K562 (cell line): ENCODE results near the gene ERICH2. TPM values are rescaled to one million over a fixed set of nuclear protein-coding genes. Genes with fewer than 3 reads are reported as not detected.

Source experiments
- ADNP ChIP-seq: fragments of 200-800 bp; sonication (Bioruptor generic); IDR thresholded peaks from 2 replicates; pipeline ENCODE4 v1.6.1; 2016; ENCODE audit warnings: missing genetic modification characterization, missing compliant biosample characterization
- CTBP1 ChIP-seq: fragments of 450-650 bp; IDR thresholded peaks from 2 replicates; pipeline ENCODE4 v1.6.1; 2016; ENCODE audit warnings: borderline replicate concordance
- ETV6 ChIP-seq, 3 experiments: fragments of 150-350 bp in 1 of 3; sonication (generic) in 1 of 3; formaldehyde crosslinking in 1 of 3; IDR thresholded peaks; 2 replicates each; pipeline versions ENCODE4 v1.6.1 to v1.8.0; 2014 to 2022; ENCODE audit warnings: borderline replicate concordance in 2 of 3, low read depth in 2 of 3, antibody characterized with exemption in 1 of 3, low read length in 1 of 3, mild to moderate bottlenecking in 1 of 3, missing genetic modification reagents in 1 of 3
- HNRNPUL1 ChIP-seq: fragments of 200-400 bp; formaldehyde crosslinking; IDR thresholded peaks from 2 replicates; pipeline ENCODE4 v1.6.1; 2017; ENCODE audit warnings: low read length
- MAFG ChIP-seq: fragments of 450-650 bp; conservative IDR thresholded peaks from 2 replicates; pipeline ENCODE4 v1.6.1; 2016; ENCODE audit warnings: missing genetic modification characterization, missing compliant biosample characterization
- MCM5 ChIP-seq: fragments of 450-650 bp; IDR thresholded peaks from 2 replicates; pipeline ENCODE4 v1.6.1; 2016; ENCODE audit warnings: low read depth
- MTA3 ChIP-seq: fragments of 450-650 bp; formaldehyde crosslinking; IDR thresholded peaks from 2 replicates; pipeline ENCODE4 v1.6.1; 2017; ENCODE audit warnings: mild to moderate bottlenecking, borderline replicate concordance
- SAFB ChIP-seq: fragments of 200-400 bp; formaldehyde crosslinking; IDR thresholded peaks from 2 replicates; pipeline ENCODE4 v1.6.1; 2017; ENCODE audit warnings: low read depth, low read length, borderline replicate concordance
- SAFB2 ChIP-seq: fragments of 200-400 bp; formaldehyde crosslinking; IDR thresholded peaks from 2 replicates; pipeline ENCODE4 v1.6.1; 2018; ENCODE audit warnings: borderline replicate concordance, low read length, low read depth, moderate library complexity; ENCODE audit not compliant: severe bottlenecking
- SMAD1 ChIP-seq: fragments of 150-350 bp; IDR thresholded peaks from 2 replicates; pipeline ENCODE4 v1.6.1; 2014; ENCODE audit warnings: low read length, low read depth; ENCODE audit not compliant: partially characterized antibody
- ZNF140 ChIP-seq: fragments of 250-450 bp; sonication (Bioruptor Pico); IDR thresholded peaks from 2 replicates; pipeline ENCODE4 v1.8.0; 2021; ENCODE audit warnings: moderate library complexity, mild to moderate bottlenecking, inconsistent platforms
- ZNF165 ChIP-seq: fragments of 250-450 bp; sonication (Bioruptor Pico); IDR thresholded peaks from 2 replicates; pipeline ENCODE4 v1.4.0; 2020; ENCODE audit warnings: borderline replicate concordance
- ZNF79 ChIP-seq: fragments of 250-450 bp; sonication (Bioruptor Pico); IDR thresholded peaks from 2 replicates; pipeline ENCODE4 v1.4.0; 2020; ENCODE audit warnings: low read depth, mild to moderate bottlenecking, moderate library complexity
- ZNF830 ChIP-seq: fragments of 250-450 bp; sonication (Bioruptor Pico); IDR thresholded peaks from 2 replicates; pipeline ENCODE4 v1.5.0; 2021; ENCODE audit warnings: mild to moderate bottlenecking
- polyA plus RNA-seq, 8 experiments: library from polyadenylated mRNA; depleted of rRNA in 4 of 8; stranded (reverse) in 5 of 8; unstranded in 3 of 8; fragments of >200 nt; fragmentation: Nextera tagmentation in 2 of 8; fragmentation: Illumina TruSeq in 1 of 8; extraction: Ambion mirVana in 2 of 8; extraction: Trizol in 1 of 8; gene quantifications; 2 replicates each; pipeline versions ENCODE4 v1.2.1 to v1.2.3, GENCODE V29; 2011 to 2014; ENCODE audit warnings: inconsistent platforms in 1 of 8, missing spikeins in 1 of 8
- total RNA-seq, 7 experiments: library from RNA; depleted of rRNA in 6 of 7; stranded (reverse); fragments of >200 nt in 6 of 7; fragmentation: Illumina TruSeq in 2 of 7; extraction: Trizol in 2 of 7; gene quantifications; 2 replicates each; pipeline versions ENCODE4 v1.2.1 to v1.2.3, GENCODE V29; 2011 to 2021; ENCODE audit warnings: low replicate concordance in 1 of 7
- TF ChIP-seq, protein P1 (sequence below): fragments of 250-450 bp; sonication (Bioruptor Pico); IDR thresholded peaks from 2 replicates; pipeline ENCODE4 v1.5.0; 2022; ENCODE audit warnings: mild to moderate bottlenecking
- TF ChIP-seq, protein P2 (sequence below): fragments of 450-650 bp; formaldehyde crosslinking; IDR thresholded peaks from 2 replicates; pipeline ENCODE4 v1.4.0; 2022; ENCODE audit warnings: missing genetic modification characterization
- TF ChIP-seq, protein P3 (sequence below): fragments of 450-650 bp; IDR thresholded peaks from 2 replicates; pipeline ENCODE4 v1.7.0; 2016; ENCODE audit warnings: borderline replicate concordance
- TF ChIP-seq, protein P4 (sequence below): fragments of 250-450 bp; sonication (Bioruptor Pico); IDR thresholded peaks from 2 replicates; pipeline ENCODE4 v1.9.0; 2021; ENCODE audit warnings: mild to moderate bottlenecking, inconsistent platforms
- TF ChIP-seq, protein P5 (sequence below): IDR thresholded peaks from 3 replicates; pipeline ENCODE4 v1.6.1; 2011; ENCODE audit warnings: borderline replicate concordance, mild to moderate bottlenecking; ENCODE audit not compliant: insufficient read length, insufficient read depth

Gene ERICH2
- total and polyA plus RNA-seq, 9 of the 15 experiments (the other 6 are each of a cell fraction or from before 2014, with no cell fraction given), result 0.85 to 2.4 (median 1.6) TPM

DNA sequence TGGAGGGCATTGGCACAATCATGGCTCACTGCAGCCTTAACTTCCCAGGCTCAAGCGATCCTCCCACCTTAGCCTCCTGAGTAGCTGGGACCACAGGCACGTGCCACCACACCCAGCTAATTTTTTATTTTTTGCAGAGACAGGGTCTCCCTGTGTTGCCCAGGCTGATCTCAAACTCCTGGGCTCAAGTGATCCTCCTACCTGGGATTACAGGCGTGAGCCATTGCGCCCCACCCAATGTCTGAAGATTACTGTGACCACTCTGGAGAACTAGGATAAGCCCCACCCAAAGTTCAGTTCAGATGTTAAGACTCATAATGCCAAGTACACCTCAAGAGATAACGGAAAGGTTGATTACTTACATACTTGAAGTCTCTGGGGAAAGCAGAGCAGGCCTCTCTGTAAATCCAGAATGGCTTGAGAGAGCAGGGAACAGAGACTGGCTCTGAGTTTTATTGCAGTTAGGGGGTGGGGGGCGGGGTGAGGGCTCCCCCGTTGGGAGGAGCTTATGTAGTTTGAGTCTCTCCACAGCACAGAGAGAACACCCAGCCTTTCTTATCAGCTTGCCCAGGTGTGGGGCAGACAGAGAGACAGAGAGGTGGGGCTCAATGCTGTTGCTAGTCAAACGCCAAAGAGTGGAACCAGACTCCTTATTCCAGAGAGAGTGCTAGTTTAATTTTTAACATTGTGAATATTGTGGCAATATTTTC lies 26.5 kb upstream of the ERICH2 start (continued):
- TF ChIP-seq, protein P1, sequence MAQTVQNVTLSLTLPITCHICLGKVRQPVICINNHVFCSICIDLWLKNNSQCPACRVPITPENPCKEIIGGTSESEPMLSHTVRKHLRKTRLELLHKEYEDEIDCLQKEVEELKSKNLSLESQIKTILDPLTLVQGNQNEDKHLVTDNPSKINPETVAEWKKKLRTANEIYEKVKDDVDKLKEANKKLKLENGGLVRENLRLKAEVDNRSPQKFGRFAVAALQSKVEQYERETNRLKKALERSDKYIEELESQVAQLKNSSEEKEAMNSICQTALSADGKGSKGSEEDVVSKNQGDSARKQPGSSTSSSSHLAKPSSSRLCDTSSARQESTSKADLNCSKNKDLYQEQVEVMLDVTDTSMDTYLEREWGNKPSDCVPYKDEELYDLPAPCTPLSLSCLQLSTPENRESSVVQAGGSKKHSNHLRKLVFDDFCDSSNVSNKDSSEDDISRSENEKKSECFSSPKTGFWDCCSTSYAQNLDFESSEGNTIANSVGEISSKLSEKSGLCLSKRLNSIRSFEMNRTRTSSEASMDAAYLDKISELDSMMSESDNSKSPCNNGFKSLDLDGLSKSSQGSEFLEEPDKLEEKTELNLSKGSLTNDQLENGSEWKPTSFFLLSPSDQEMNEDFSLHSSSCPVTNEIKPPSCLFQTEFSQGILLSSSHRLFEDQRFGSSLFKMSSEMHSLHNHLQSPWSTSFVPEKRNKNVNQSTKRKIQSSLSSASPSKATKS (CRISPR knock-in tag), result no peak
- TF ChIP-seq, protein P2, sequence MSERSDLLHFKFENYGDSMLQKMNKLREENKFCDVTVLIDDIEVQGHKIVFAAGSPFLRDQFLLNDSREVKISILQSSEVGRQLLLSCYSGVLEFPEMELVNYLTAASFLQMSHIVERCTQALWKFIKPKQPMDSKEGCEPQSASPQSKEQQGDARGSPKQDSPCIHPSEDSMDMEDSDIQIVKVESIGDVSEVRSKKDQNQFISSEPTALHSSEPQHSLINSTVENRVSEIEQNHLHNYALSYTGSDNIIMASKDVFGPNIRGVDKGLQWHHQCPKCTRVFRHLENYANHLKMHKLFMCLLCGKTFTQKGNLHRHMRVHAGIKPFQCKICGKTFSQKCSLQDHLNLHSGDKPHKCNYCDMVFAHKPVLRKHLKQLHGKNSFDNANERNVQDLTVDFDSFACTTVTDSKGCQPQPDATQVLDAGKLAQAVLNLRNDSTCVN (CRISPR knock-in tag), result no peak
- TF ChIP-seq ZNF830 (CRISPR knock-in tag), result no peak
- no peak for TF ChIP-seq HNRNPUL1
- TF ChIP-seq ZNF165, result no peak
- no peak for TF ChIP-seq SAFB
- no peak for TF ChIP-seq MCM5
- TF ChIP-seq MAFG, result no peak
- TF ChIP-seq ZNF79, result no peak
- TF ChIP-seq ZNF140 (CRISPR knock-in tag), result no peak
- TF ChIP-seq, protein P3, sequence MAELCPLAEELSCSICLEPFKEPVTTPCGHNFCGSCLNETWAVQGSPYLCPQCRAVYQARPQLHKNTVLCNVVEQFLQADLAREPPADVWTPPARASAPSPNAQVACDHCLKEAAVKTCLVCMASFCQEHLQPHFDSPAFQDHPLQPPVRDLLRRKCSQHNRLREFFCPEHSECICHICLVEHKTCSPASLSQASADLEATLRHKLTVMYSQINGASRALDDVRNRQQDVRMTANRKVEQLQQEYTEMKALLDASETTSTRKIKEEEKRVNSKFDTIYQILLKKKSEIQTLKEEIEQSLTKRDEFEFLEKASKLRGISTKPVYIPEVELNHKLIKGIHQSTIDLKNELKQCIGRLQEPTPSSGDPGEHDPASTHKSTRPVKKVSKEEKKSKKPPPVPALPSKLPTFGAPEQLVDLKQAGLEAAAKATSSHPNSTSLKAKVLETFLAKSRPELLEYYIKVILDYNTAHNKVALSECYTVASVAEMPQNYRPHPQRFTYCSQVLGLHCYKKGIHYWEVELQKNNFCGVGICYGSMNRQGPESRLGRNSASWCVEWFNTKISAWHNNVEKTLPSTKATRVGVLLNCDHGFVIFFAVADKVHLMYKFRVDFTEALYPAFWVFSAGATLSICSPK, result no peak
- no peak for TF ChIP-seq SAFB2
- TF ChIP-seq SMAD1, result no peak
- TF ChIP-seq CTBP1, result peak; percentile 85
- TF ChIP-seq ETV6 (IDR thresholded peaks at IDR 0.05; ENCODE audit: borderline replicate concordance in 1 of 2, low read depth in 2 of 2, low read length in 1 of 2), result no peak
- no peak for TF ChIP-seq ETV6 (CRISPR knock-in tag; IDR thresholded peaks at IDR 0.05; ENCODE audit: borderline replicate concordance)
- TF ChIP-seq ADNP (tag), result no peak
- TF ChIP-seq, protein P4, sequence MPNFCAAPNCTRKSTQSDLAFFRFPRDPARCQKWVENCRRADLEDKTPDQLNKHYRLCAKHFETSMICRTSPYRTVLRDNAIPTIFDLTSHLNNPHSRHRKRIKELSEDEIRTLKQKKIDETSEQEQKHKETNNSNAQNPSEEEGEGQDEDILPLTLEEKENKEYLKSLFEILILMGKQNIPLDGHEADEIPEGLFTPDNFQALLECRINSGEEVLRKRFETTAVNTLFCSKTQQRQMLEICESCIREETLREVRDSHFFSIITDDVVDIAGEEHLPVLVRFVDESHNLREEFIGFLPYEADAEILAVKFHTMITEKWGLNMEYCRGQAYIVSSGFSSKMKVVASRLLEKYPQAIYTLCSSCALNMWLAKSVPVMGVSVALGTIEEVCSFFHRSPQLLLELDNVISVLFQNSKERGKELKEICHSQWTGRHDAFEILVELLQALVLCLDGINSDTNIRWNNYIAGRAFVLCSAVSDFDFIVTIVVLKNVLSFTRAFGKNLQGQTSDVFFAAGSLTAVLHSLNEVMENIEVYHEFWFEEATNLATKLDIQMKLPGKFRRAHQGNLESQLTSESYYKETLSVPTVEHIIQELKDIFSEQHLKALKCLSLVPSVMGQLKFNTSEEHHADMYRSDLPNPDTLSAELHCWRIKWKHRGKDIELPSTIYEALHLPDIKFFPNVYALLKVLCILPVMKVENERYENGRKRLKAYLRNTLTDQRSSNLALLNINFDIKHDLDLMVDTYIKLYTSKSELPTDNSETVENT, result no peak
- TF ChIP-seq MTA3, result 0 out of 2 replicates have a peak, but pooled peaks have one; percentile 19
- TF ChIP-seq, protein P5, sequence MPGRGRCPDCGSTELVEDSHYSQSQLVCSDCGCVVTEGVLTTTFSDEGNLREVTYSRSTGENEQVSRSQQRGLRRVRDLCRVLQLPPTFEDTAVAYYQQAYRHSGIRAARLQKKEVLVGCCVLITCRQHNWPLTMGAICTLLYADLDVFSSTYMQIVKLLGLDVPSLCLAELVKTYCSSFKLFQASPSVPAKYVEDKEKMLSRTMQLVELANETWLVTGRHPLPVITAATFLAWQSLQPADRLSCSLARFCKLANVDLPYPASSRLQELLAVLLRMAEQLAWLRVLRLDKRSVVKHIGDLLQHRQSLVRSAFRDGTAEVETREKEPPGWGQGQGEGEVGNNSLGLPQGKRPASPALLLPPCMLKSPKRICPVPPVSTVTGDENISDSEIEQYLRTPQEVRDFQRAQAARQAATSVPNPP, result no peak
